ENCODE measurements around the gene SLX4.

SLX4 gene

DNA sequence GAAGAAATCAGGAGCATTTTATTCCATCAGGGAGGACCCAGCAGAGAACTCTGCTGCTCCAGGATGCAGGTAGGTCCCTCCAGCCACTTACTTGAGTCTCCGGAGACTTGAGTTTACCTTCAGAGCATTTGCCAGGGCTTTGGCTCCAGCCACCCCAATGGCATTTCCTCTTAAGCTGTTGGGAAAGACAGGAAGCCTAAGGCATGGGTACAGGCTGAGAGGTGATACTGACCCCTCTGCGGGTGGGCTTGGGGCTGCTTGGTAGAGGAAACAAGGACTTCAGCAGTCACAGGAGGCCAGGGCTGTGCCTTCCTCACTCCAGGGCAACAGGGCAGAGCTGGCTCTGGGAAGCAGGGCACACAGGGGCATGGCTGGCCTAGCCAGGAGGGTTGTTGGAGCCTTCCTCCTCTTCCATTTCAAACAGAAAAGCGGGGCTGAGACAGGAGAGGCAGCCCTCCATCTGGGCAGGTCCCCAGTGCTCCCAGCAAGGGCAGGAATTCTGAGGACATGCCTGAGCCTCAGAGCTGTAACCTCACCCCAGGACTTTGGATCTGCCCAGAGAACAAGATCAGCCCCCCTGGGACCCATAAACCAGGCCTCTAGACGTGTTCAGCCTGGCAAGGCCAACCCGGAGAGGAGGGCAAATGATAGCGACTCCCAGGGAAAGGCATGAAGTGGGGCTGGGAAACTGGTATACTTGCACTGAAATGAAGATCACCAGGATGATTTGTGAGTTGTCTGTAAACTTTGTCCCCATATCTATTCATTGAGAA is 68.6 kb downstream of the SLX4 start:
- DNase-seq (ENCODE audit: low read depth, low spot score) = no peak
- TF ChIP-seq, protein P1, sequence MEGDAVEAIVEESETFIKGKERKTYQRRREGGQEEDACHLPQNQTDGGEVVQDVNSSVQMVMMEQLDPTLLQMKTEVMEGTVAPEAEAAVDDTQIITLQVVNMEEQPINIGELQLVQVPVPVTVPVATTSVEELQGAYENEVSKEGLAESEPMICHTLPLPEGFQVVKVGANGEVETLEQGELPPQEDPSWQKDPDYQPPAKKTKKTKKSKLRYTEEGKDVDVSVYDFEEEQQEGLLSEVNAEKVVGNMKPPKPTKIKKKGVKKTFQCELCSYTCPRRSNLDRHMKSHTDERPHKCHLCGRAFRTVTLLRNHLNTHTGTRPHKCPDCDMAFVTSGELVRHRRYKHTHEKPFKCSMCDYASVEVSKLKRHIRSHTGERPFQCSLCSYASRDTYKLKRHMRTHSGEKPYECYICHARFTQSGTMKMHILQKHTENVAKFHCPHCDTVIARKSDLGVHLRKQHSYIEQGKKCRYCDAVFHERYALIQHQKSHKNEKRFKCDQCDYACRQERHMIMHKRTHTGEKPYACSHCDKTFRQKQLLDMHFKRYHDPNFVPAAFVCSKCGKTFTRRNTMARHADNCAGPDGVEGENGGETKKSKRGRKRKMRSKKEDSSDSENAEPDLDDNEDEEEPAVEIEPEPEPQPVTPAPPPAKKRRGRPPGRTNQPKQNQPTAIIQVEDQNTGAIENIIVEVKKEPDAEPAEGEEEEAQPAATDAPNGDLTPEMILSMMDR (IDR thresholded peaks at IDR 0.05; ENCODE audit: insufficient read depth, low read length, missing control alignments) = no peak
- CTCF ChIA-PET = no interaction called here
- POLR2A ChIA-PET = no interaction called here
- no peak overlapping the region for H3K4me3 ChIP-seq (ENCODE audit: low read depth, low read length)

GRCh38 chr16:3541527-3542155 is 69.8 kb downstream of the SLX4 start:
- H3K4me3 ChIP-seq (ENCODE audit: low read depth, low read length) = no peak overlapping the region
- CTCF ChIA-PET = no interaction called here
- TF ChIP-seq, protein P1 (IDR thresholded peaks at IDR 0.05; ENCODE audit: insufficient read depth, low read length, missing control alignments) = no peak
- no peak for DNase-seq (ENCODE audit: low read depth, low spot score)
- POLR2A ChIA-PET = no interaction called here

DNA sequence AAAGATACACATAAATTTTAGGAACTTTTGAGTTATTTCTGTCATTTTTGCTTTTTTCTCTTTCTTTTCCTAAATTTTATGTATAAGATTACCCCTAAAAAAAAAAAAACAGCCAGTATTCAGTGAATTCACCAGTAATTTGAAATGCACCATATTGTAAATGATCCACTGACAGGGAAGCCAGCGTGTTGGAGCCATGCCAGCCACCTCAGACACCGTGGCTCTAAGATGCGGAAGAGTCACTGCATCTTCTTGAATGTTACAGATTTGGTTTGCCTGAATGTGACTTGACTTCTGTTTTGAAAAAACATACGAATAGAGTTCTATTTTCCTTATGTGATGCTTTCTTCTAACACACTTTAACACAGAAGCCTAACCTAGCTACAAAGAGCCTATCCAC is 73.2 kb downstream of the SLX4 start:
- TF ChIP-seq, protein P1 (IDR thresholded peaks at IDR 0.05; ENCODE audit: insufficient read depth, low read length, missing control alignments) = no peak
- ChIA-PET POLR2A (no interaction called here), CTCF (no interaction called here)
- DNase-seq (ENCODE audit: low read depth, low spot score) = no peak
- no peak overlapping the region for H3K4me3 ChIP-seq (ENCODE audit: low read depth, low read length)

DNA sequence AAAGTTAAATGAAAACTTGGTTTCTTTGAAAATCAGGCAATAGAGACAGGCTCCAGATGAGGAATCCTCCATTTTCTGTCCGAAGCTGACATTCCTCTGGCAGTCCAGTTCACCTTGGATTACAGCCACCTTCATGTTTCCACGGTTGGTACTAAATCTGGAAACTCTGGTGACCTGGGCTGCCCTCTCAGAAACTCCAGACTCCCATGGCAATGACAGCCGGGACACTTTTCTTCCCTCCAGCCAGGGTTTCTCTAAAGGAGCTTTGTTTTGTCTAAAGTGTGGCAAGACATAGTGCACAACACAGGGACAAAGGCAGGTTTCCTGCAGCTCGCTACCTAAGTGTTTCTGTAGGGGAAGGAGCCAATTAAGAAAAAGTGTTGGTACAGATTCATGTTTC is 74.6 kb downstream of the SLX4 start:
- POLR2A ChIA-PET = interaction anchor here (0.7 kb wide), 1 partner anchor 313 kb away, joined by 3 read pairs; no protein-coding TSS in a partner anchor
- TF ChIP-seq, protein P1 (IDR thresholded peaks at IDR 0.05; ENCODE audit: insufficient read depth, low read length, missing control alignments) = no peak
- CTCF ChIA-PET = interaction anchor here (1.6 to 3.0 kb wide), 2 partner anchors 10 to 12 kb away, joined by 5 to 20 read pairs; no protein-coding TSS in a partner anchor
- H3K4me3 ChIP-seq (ENCODE audit: low read depth, low read length) = 0 out of 2 replicates have a peak overlapping the region, but pooled peaks have one; percentile 9
- DNase-seq (ENCODE audit: low read depth, low spot score) = no peak

- CTCF ChIA-PET = interaction anchor here (1.6 to 3.0 kb wide), 2 partner anchors 9 to 12 kb away, joined by 5 to 20 read pairs; no protein-coding TSS in a partner anchor
- POLR2A ChIA-PET = interaction anchor here (0.7 kb wide), 1 partner anchor 313 kb away, joined by 3 read pairs; no protein-coding TSS in a partner anchor
Observed at GRCh38 chr16:3536271-3536731, 75.1 kb downstream of the SLX4 start.

More at GRCh38 chr16:3536271-3536731, 75.1 kb downstream of the SLX4 start:
- DNase-seq (ENCODE audit: low read depth, low spot score) = peak; percentile 76
- H3K4me3 ChIP-seq (ENCODE audit: low read depth, low read length) = no peak overlapping the region
- TF ChIP-seq, protein P1 (IDR thresholded peaks at IDR 0.05; ENCODE audit: insufficient read depth, low read length, missing control alignments) = no peak

All from AG04449 (cell line).